ENCODE results near the gene PKMYT1. TPM values are rescaled to one million over a fixed set of nuclear protein-coding genes. Genes with fewer than 3 reads are reported as not detected.

PKMYT1 gene
- total and polyA plus RNA-seq, 9 of the 15 experiments (the other 6 are each of a cell fraction or from before 2014, with no cell fraction given): 8.7 to 201 (median 37.8) TPM

DNA sequence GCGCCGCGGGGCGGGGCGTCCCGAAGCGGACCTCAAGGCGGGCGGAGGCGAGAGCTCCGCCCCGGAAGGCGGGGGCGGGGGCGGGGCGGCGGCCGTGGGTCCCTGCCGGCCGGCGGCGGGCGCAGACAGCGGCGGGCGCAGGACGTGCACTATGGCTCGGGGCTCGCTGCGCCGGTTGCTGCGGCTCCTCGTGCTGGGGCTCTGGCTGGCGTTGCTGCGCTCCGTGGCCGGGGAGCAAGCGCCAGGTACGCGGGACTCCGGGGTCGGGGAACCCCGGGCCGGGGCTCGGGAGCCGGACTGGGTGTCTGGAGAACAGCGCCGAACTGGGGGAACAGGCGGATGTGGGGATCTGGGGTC is 40.0 kb upstream of the PKMYT1 start, which contains the start of gene TNFRSF12A (continued):
- TF ChIP-seq HMBOX1 (IDR thresholded peaks at IDR 0.05) (no peak), GABPB1 (CRISPR knock-in tag; IDR thresholded peaks at IDR 0.05) (peak; percentile 51; the same call in 1 of the 2 replicates), RFX1 (IDR thresholded peaks at IDR 0.05) (no peak), GABPA (tag; conservative IDR thresholded peaks at IDR 0.05; ENCODE audit: low read depth) (peak; percentile 59), U2AF2 (optimal IDR thresholded peaks at IDR 0.05; ENCODE audit: low read depth, low read length) (no peak), PRPF4 (IDR thresholded peaks at IDR 0.05; ENCODE audit: insufficient read depth, low read depth, low read length, poor library complexity, severe bottlenecking) (peak; percentile 47), MED1 (CRISPR knock-in tag; IDR thresholded peaks at IDR 0.05; ENCODE audit: borderline replicate concordance) (no peak), SAFB2 (IDR thresholded peaks at IDR 0.05; ENCODE audit: borderline replicate concordance, low read depth, low read length, severe bottlenecking) (no peak), PTRF (tag; IDR thresholded peaks at IDR 0.05) (no peak), SUPT5H (IDR thresholded peaks at IDR 0.05) (peak; percentile 87), USF1 (CRISPR knock-in tag; IDR thresholded peaks at IDR 0.05) (no peak), ZNF184 (CRISPR knock-in tag; IDR thresholded peaks at IDR 0.05) (no peak)
- TF ChIP-seq, protein P1, sequence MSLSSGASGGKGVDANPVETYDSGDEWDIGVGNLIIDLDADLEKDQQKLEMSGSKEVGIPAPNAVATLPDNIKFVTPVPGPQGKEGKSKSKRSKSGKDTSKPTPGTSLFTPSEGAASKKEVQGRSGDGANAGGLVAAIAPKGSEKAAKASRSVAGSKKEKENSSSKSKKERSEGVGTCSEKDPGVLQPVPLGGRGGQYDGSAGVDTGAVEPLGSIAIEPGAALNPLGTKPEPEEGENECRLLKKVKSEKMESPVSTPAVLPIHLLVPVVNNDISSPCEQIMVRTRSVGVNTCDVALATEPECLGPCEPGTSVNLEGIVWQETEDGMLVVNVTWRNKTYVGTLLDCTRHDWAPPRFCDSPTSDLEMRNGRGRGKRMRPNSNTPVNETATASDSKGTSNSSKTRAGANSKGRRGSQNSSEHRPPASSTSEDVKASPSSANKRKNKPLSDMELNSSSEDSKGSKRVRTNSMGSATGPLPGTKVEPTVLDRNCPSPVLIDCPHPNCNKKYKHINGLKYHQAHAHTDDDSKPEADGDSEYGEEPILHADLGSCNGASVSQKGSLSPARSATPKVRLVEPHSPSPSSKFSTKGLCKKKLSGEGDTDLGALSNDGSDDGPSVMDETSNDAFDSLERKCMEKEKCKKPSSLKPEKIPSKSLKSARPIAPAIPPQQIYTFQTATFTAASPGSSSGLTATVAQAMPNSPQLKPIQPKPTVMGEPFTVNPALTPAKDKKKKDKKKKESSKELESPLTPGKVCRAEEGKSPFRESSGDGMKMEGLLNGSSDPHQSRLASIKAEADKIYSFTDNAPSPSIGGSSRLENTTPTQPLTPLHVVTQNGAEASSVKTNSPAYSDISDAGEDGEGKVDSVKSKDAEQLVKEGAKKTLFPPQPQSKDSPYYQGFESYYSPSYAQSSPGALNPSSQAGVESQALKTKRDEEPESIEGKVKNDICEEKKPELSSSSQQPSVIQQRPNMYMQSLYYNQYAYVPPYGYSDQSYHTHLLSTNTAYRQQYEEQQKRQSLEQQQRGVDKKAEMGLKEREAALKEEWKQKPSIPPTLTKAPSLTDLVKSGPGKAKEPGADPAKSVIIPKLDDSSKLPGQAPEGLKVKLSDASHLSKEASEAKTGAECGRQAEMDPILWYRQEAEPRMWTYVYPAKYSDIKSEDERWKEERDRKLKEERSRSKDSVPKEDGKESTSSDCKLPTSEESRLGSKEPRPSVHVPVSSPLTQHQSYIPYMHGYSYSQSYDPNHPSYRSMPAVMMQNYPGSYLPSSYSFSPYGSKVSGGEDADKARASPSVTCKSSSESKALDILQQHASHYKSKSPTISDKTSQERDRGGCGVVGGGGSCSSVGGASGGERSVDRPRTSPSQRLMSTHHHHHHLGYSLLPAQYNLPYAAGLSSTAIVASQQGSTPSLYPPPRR (CRISPR knock-in tag; IDR thresholded peaks at IDR 0.05; ENCODE audit: borderline replicate concordance): no peak
- TF ChIP-seq, protein P2, sequence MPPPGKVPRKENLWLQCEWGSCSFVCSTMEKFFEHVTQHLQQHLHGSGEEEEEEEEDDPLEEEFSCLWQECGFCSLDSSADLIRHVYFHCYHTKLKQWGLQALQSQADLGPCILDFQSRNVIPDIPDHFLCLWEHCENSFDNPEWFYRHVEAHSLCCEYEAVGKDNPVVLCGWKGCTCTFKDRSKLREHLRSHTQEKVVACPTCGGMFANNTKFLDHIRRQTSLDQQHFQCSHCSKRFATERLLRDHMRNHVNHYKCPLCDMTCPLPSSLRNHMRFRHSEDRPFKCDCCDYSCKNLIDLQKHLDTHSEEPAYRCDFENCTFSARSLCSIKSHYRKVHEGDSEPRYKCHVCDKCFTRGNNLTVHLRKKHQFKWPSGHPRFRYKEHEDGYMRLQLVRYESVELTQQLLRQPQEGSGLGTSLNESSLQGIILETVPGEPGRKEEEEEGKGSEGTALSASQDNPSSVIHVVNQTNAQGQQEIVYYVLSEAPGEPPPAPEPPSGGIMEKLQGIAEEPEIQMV (tag; conservative IDR thresholded peaks at IDR 0.05; ENCODE audit: low read depth): no peak
- TF ChIP-seq, protein P3, sequence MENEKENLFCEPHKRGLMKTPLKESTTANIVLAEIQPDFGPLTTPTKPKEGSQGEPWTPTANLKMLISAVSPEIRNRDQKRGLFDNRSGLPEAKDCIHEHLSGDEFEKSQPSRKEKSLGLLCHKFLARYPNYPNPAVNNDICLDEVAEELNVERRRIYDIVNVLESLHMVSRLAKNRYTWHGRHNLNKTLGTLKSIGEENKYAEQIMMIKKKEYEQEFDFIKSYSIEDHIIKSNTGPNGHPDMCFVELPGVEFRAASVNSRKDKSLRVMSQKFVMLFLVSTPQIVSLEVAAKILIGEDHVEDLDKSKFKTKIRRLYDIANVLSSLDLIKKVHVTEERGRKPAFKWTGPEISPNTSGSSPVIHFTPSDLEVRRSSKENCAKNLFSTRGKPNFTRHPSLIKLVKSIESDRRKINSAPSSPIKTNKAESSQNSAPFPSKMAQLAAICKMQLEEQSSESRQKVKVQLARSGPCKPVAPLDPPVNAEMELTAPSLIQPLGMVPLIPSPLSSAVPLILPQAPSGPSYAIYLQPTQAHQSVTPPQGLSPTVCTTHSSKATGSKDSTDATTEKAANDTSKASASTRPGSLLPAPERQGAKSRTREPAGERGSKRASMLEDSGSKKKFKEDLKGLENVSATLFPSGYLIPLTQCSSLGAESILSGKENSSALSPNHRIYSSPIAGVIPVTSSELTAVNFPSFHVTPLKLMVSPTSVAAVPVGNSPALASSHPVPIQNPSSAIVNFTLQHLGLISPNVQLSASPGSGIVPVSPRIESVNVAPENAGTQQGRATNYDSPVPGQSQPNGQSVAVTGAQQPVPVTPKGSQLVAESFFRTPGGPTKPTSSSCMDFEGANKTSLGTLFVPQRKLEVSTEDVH (IDR thresholded peaks at IDR 0.05; ENCODE audit: low read depth, partially characterized antibody): no peak
